Measurements from ENCODE around the gene TMED8. TPM values are rescaled to one million over a fixed set of nuclear protein-coding genes. Genes with fewer than 3 reads are reported as not detected.

The TMED8 gene
- total and polyA plus RNA-seq, 2 of the 13 experiments (the other 11 are each of a cell fraction or from before 2014, with no cell fraction given) = 6.0 to 11.7 TPM

- no peak for TF ChIP-seq ATF7-NPFF (CRISPR knock-in tag; IDR thresholded peaks at IDR 0.05; ENCODE audit: low read depth)
- TF ChIP-seq HINFP (CRISPR knock-in tag; IDR thresholded peaks at IDR 0.05; ENCODE audit: low read depth) = no peak
- TF ChIP-seq KAT8 (CRISPR knock-in tag; IDR thresholded peaks at IDR 0.05) = no peak
Observed at GRCh38 chr14:77344377-77344996, 32.4 kb downstream of the TMED8 start (continued).

- WGBS (ENCODE audit: low lambda C conversion rate) = 95% methylated on average over 2 of the region's 2 CpGs
Observed at GRCh38 chr14:77343662-77344061, 33.2 kb downstream of the TMED8 start.

More at GRCh38 chr14:77343662-77344061, 33.2 kb downstream of the TMED8 start:
- ATAC-seq (no peak), FAIRE-seq (no peak), DNase-seq (ENCODE audit: low spot score) (no peak)
- H3K4me3 ChIP-seq (replicated peaks in 1 of 3; ENCODE audit: insufficient read depth in 1 of 3, low read depth in 2 of 3, low read length in 3 of 3) = no peak overlapping the region
- H4K20me1 ChIP-seq (ENCODE audit: insufficient read depth, low read length) = no peaks in the 10 kb centered on the region
- in situ Hi-C loops (cut with HindIII; ENCODE audit: extremely low pct_ligation_motif_present, low pct_unique_long_range_greater_than_20kb) = no loop called here
- H3K79me2 ChIP-seq (ENCODE audit: insufficient read depth, low read length) = no peaks in the 10 kb centered on the region
- peaks cover 20% of the 10 kb centered on the region for H3K4me1 ChIP-seq (ENCODE audit: insufficient read depth, low read length)
- TF ChIP-seq SSRP1 (CRISPR knock-in tag; IDR thresholded peaks at IDR 0.05) (no peak), SETDB1 (CRISPR knock-in tag; IDR thresholded peaks at IDR 0.05; ENCODE audit: borderline replicate concordance) (no peak), ZNF724P (CRISPR knock-in tag; IDR thresholded peaks at IDR 0.05; ENCODE audit: borderline replicate concordance) (no peak), MTA1 (CRISPR knock-in tag; IDR thresholded peaks at IDR 0.05; ENCODE audit: borderline replicate concordance) (no peak), ZNF788 (CRISPR knock-in tag; IDR thresholded peaks at IDR 0.05; ENCODE audit: borderline replicate concordance) (no peak), E2F1 (CRISPR knock-in tag; IDR thresholded peaks at IDR 0.05) (no peak), RAD51 (IDR thresholded peaks at IDR 0.05; ENCODE audit: borderline replicate concordance) (no peak)
- ChIA-PET CTCF (ENCODE audit: low intra/inter-chr PET ratio, low total read pairs) (no interaction called here), POLR2A (no interaction called here)
- H3K9me3 ChIP-seq (ENCODE audit: low read length) = no peaks in the 10 kb centered on the region
- no peak overlapping the region for H2AFZ ChIP-seq (ENCODE audit: low read length)
- intact Hi-C loops (cut with micrococcal nuclease; ENCODE audit: unreplicated experiment) = no loop called here
- H3K27ac ChIP-seq (ENCODE audit: extremely low read length, insufficient read depth, low read length) = no peak overlapping the region
- no peak overlapping the region for H3K4me2 ChIP-seq (ENCODE audit: low read depth, low read length)
- no peak overlapping the region for H3K9ac ChIP-seq (ENCODE audit: insufficient read depth, low read depth, low read length)
- H3K36me3 ChIP-seq (replicated peaks in 1 of 2; ENCODE audit: control insufficient read depth in 1 of 2, insufficient read depth in 2 of 2, low read length in 2 of 2) = peaks cover 6 to 23% of the 10 kb centered on the region in 2 experiments
- BruUV-seq (replicated peaks) = no TSS peak
- H3K27me3 ChIP-seq (ENCODE audit: control insufficient read depth in 1 of 2, insufficient read depth in 2 of 2, low read length in 2 of 2) = no peaks in the 10 kb centered on the region
